Calu3 (cell line): ENCODE results near the gene TRIM39. TPM values are rescaled to one million over a fixed set of nuclear protein-coding genes. Genes with fewer than 3 reads are reported as not detected.

Source experiments
- BruUV-seq: library from RNA; stranded (reverse); fragments of 400-500 nt; replicated peaks from 2 replicates; lab custom pipeline; 2021; lab: Mats Ljungman, UMichigan
- CTCF ChIA-PET: fragments of 300-600 bp; sonication (Branson Sonifier 250); formaldehyde crosslinking; loops from one replicate; lab custom pipeline; 2022; ENCODE audit warnings: antibody characterized with exemption; lab: Charles Lee
- DNase-seq: peaks from one replicate; pipeline ENCODE4 v3.0.0; 2022
- H3K27ac Mint-ChIP-seq: one replicate; pipeline ENCODE4 v1.8.0; 2022; ENCODE audit warnings: mixed read lengths; ENCODE audit not compliant: unreplicated experiment
- H3K27me3 Mint-ChIP-seq: one replicate; pipeline ENCODE4 v1.8.0; 2022; ENCODE audit warnings: mixed read lengths; ENCODE audit not compliant: unreplicated experiment
- H3K36me3 Mint-ChIP-seq: one replicate; pipeline ENCODE4 v1.8.0; 2022; ENCODE audit warnings: mild to moderate bottlenecking, moderate library complexity, mixed read lengths; ENCODE audit not compliant: insufficient read depth, unreplicated experiment
- H3K4me1 Mint-ChIP-seq: one replicate; pipeline ENCODE4 v1.8.0; 2022; ENCODE audit warnings: mild to moderate bottlenecking, low read depth, mixed read lengths; ENCODE audit not compliant: unreplicated experiment
- H3K4me3 Mint-ChIP-seq: one replicate; pipeline ENCODE4 v1.8.0; 2022; ENCODE audit warnings: mild to moderate bottlenecking, low read depth, moderate library complexity, mixed read lengths; ENCODE audit not compliant: unreplicated experiment
- H3K9me3 Mint-ChIP-seq: one replicate; pipeline ENCODE4 v1.8.0; 2022; ENCODE audit warnings: low read depth, mixed read lengths; ENCODE audit not compliant: unreplicated experiment
- CTCF ChIP-seq: fragments of 200-600 bp; IDR thresholded peaks from one replicate; pipeline ENCODE4 v1.8.0; 2022; ENCODE audit warnings: antibody characterized with exemption; ENCODE audit not compliant: unreplicated experiment
- intact Hi-C: fragments of 100-400 bp; cut with micrococcal nuclease; formaldehyde crosslinking; loops from one replicate; pipeline ENCODE4 v1.10.0; 2022; ENCODE audit not compliant: unreplicated experiment
- total RNA-seq: library from RNA; stranded (reverse); gene quantifications from 2 replicates; pipeline ENCODE4 v1.2.3, GENCODE V29; 2022

Gene TRIM39
- total RNA-seq, 1 experiment from 2014 or later: 22.0 TPM

GRCh38 chr6:30386166-30386565 is 59.4 kb downstream of the TRIM39 start:
- Mint-ChIP-seq H3K27ac (no peak overlapping the region), H3K9me3 (no peaks in the 10 kb centered on the region), H3K4me3 (no peak overlapping the region), H3K27me3 (peaks cover 100% of the 10 kb centered on the region), H3K4me1 (no peaks in the 10 kb centered on the region), H3K36me3 (no peaks in the 10 kb centered on the region)
- no peak for DNase-seq
- CTCF ChIA-PET: no interaction called here
- no TSS peak for BruUV-seq
- intact Hi-C loops: no loop called here
- no peak for TF ChIP-seq CTCF

GRCh38 chr6:30391240-30391639 is 64.5 kb downstream of the TRIM39 start:
- Mint-ChIP-seq H3K9me3 (no peaks in the 10 kb centered on the region), H3K27ac (no peak overlapping the region), H3K27me3 (peaks cover 94% of the 10 kb centered on the region), H3K36me3 (no peaks in the 10 kb centered on the region), H3K4me3 (no peak overlapping the region), H3K4me1 (no peaks in the 10 kb centered on the region)
- no TSS peak for BruUV-seq
- intact Hi-C loops: no loop called here
- CTCF ChIA-PET: no interaction called here
- no peak for TF ChIP-seq CTCF
- no peak for DNase-seq

Other genes with a start within 250 kb of the TRIM39 start
- gene TRIM31, start 213.8 kb upstream of the TRIM39 start, total RNA-seq: 161 and 181 TPM in 2 replicates
- gene TRIM40, start 190.8 kb upstream of the TRIM39 start, total RNA-seq: 0.29 TPM in 1 of 2 replicates, not detected in the other
- 1.8 and 2.7 TPM in 2 replicates for gene TRIM10, start 165.7 kb upstream of the TRIM39 start, total RNA-seq
- gene TRIM15, start 163.4 kb upstream of the TRIM39 start, total RNA-seq: 11.8 and 13.5 TPM in 2 replicates
- 89.9 and 118 TPM in 2 replicates for gene TRIM26, start 113.5 kb upstream of the TRIM39 start, total RNA-seq
- 53.3 and 64.2 TPM in 2 replicates for gene RPP21, start 18.2 kb downstream of the TRIM39 start, total RNA-seq
- 161 and 230 TPM in 2 replicates for gene HLA-E, start 162.6 kb downstream of the TRIM39 start, total RNA-seq
- gene GNL1, start 229.6 kb downstream of the TRIM39 start, total RNA-seq: 68.4 and 81.3 TPM in 2 replicates
- gene PRR3, start 230.4 kb downstream of the TRIM39 start, total RNA-seq: 21.0 and 21.5 TPM in 2 replicates
- gene ABCF1, start 244.5 kb downstream of the TRIM39 start, total RNA-seq: 88.3 and 92.4 TPM in 2 replicates